ENCODE data around the gene FHOD3. TPM values are rescaled to one million over a fixed set of nuclear protein-coding genes. Genes with fewer than 3 reads are reported as not detected.

The FHOD3 gene
- total RNA-seq, 1 donor from 2014 or later = 2.5 TPM

GRCh38 chr18:36693931-36694620, 396.6 kb downstream of the FHOD3 start:
- TF ChIP-seq CTCF (IDR thresholded peaks at IDR 0.05) = no peak
- no peak for DNase-seq
- H3K27me3 ChIP-seq (ENCODE audit: low read depth) = no peaks in the 10 kb centered on the region
- no peaks in the 10 kb centered on the region for H3K36me3 ChIP-seq
- no peak overlapping the region for H3K27ac ChIP-seq
- peaks cover 13% of the 10 kb centered on the region for H3K4me1 ChIP-seq
- ATAC-seq = peak; percentile 92 to 98
- no peaks in the 10 kb centered on the region for H3K9me3 ChIP-seq
- no peak overlapping the region for H3K4me3 ChIP-seq
- intact Hi-C loops (cut with DNase I) = no loop called here

GRCh38 chr18:36695806-36696205, 398.3 kb downstream of the FHOD3 start:
- Histone ChIP-seq H3K36me3 (no peaks in the 10 kb centered on the region), H3K27ac (no peak overlapping the region), H3K4me1 (peaks cover 13% of the 10 kb centered on the region), H3K9me3 (no peaks in the 10 kb centered on the region), H3K27me3 (ENCODE audit: low read depth) (no peaks in the 10 kb centered on the region), H3K4me3 (no peak overlapping the region)
- TF ChIP-seq CTCF (IDR thresholded peaks at IDR 0.05) = no peak
- intact Hi-C loops (cut with DNase I) = no loop called here
- no peak for DNase-seq
- ATAC-seq = no peak

- no peaks in the 10 kb centered on the region for H3K9me3 ChIP-seq
- no peak overlapping the region for H3K27ac ChIP-seq
- no peak overlapping the region for H3K4me3 ChIP-seq
- H3K27me3 ChIP-seq (ENCODE audit: low read depth) = no peaks in the 10 kb centered on the region
- ATAC-seq (no peak), DNase-seq (no peak)
- intact Hi-C loops (cut with DNase I) = no loop called here
- no peaks in the 10 kb centered on the region for H3K36me3 ChIP-seq
- peaks cover 10% of the 10 kb centered on the region for H3K4me1 ChIP-seq
- TF ChIP-seq CTCF (IDR thresholded peaks at IDR 0.05) = no peak
Observed at GRCh38 chr18:36697905-36698304, 400.4 kb downstream of the FHOD3 start.

- H3K9me3 ChIP-seq = no peaks in the 10 kb centered on the region
- no peak for TF ChIP-seq CTCF (IDR thresholded peaks at IDR 0.05)
- H3K4me3 ChIP-seq = no peak overlapping the region
- H3K4me1 ChIP-seq = no peaks in the 10 kb centered on the region
- intact Hi-C loops (cut with DNase I) = no loop called here
- no peaks in the 10 kb centered on the region for H3K27me3 ChIP-seq (ENCODE audit: low read depth)
- no peak overlapping the region for H3K27ac ChIP-seq
- H3K36me3 ChIP-seq = no peaks in the 10 kb centered on the region
- no peak for ATAC-seq
- no peak for DNase-seq
Observed at GRCh38 chr18:36700955-36701354, 403.4 kb downstream of the FHOD3 start.

GRCh38 chr18:36702401-36703013, 405.0 kb downstream of the FHOD3 start:
- ATAC-seq (no peak), DNase-seq (no peak)
- no peak for TF ChIP-seq CTCF (IDR thresholded peaks at IDR 0.05)
- no peak overlapping the region for H3K4me3 ChIP-seq
- no peaks in the 10 kb centered on the region for H3K9me3 ChIP-seq
- no peak overlapping the region for H3K27ac ChIP-seq
- no peaks in the 10 kb centered on the region for H3K27me3 ChIP-seq (ENCODE audit: low read depth)
- no peaks in the 10 kb centered on the region for H3K36me3 ChIP-seq
- intact Hi-C loops (cut with DNase I) = no loop called here
- no peaks in the 10 kb centered on the region for H3K4me1 ChIP-seq

All from lower lobe of right lung (tissue), 2 donors.